ENCODE results near the gene WDR82. TPM values are rescaled to one million over a fixed set of nuclear protein-coding genes. Genes with fewer than 3 reads are reported as not detected.
A peak's percentile ranks its signal among the peaks of the same experiment; 100 is the strongest.

WDR82 gene
- total RNA-seq, 1 donor from 2014 or later = 96.8 TPM

GRCh38 chr3:52254608-52255007 is 23.8 kb downstream of the WDR82 start:
- no peak for DNase-seq (ENCODE audit: extremely low spot score, unreplicated experiment)
- Mint-ChIP-seq H3K4me3 (no peak overlapping the region), H3K27ac (no peak overlapping the region), H3K36me3 (peaks cover 41% of the 10 kb centered on the region), H3K27me3 (no peaks in the 10 kb centered on the region), H3K4me1 (ENCODE audit: unreplicated experiment) (peaks cover 4% of the 10 kb centered on the region), H3K9me3 (no peaks in the 10 kb centered on the region)
- TF ChIP-seq CTCF (conservative IDR thresholded peaks at IDR 0.05) = no peak

- DNase-seq (ENCODE audit: extremely low spot score, unreplicated experiment) = no peak
- no peaks in the 10 kb centered on the region for H3K9me3 Mint-ChIP-seq
- peaks cover 4% of the 10 kb centered on the region for H3K4me1 Mint-ChIP-seq (ENCODE audit: unreplicated experiment)
- TF ChIP-seq CTCF (conservative IDR thresholded peaks at IDR 0.05) = no peak
- no peaks in the 10 kb centered on the region for H3K27me3 Mint-ChIP-seq
- peak overlapping the region; percentile 17 for H3K4me3 Mint-ChIP-seq
- H3K27ac Mint-ChIP-seq = peak overlapping the region; percentile 86
- H3K36me3 Mint-ChIP-seq = peaks cover 34% of the 10 kb centered on the region
These were observed 24.8 kb downstream of the WDR82 start for GRCh38 chr3:52253314-52254304.

GRCh38 chr3:52250122-52250521 is 28.3 kb downstream of the WDR82 start:
- peaks cover 4% of the 10 kb centered on the region for H3K4me1 Mint-ChIP-seq (ENCODE audit: unreplicated experiment)
- H3K27me3 Mint-ChIP-seq = peaks cover 5% of the 10 kb centered on the region
- no peak for DNase-seq (ENCODE audit: extremely low spot score, unreplicated experiment)
- no peaks in the 10 kb centered on the region for H3K9me3 Mint-ChIP-seq
- H3K4me3 Mint-ChIP-seq = no peak overlapping the region
- peak overlapping the region; percentile 65 for H3K27ac Mint-ChIP-seq
- no peak for TF ChIP-seq CTCF (conservative IDR thresholded peaks at IDR 0.05)
- H3K36me3 Mint-ChIP-seq = peaks cover 15% of the 10 kb centered on the region

- no peak overlapping the region for H3K4me3 Mint-ChIP-seq
- H3K27me3 Mint-ChIP-seq = peaks cover 8% of the 10 kb centered on the region
- peaks cover 15% of the 10 kb centered on the region for H3K36me3 Mint-ChIP-seq
- H3K9me3 Mint-ChIP-seq = no peaks in the 10 kb centered on the region
- no peak for TF ChIP-seq CTCF (conservative IDR thresholded peaks at IDR 0.05)
- peaks cover 4% of the 10 kb centered on the region for H3K4me1 Mint-ChIP-seq (ENCODE audit: unreplicated experiment)
- peak overlapping the region; percentile 65 for H3K27ac Mint-ChIP-seq
- no peak for DNase-seq (ENCODE audit: extremely low spot score, unreplicated experiment)
These were observed 28.8 kb downstream of the WDR82 start for GRCh38 chr3:52249683-52250082.

GRCh38 chr3:52248816-52249547 is 29.5 kb downstream of the WDR82 start:
- H3K9me3 Mint-ChIP-seq = no peaks in the 10 kb centered on the region
- DNase-seq (ENCODE audit: extremely low spot score, unreplicated experiment) = no peak
- no peak overlapping the region for H3K27ac Mint-ChIP-seq
- peaks cover 4% of the 10 kb centered on the region for H3K4me1 Mint-ChIP-seq (ENCODE audit: unreplicated experiment)
- H3K27me3 Mint-ChIP-seq = peaks cover 8% of the 10 kb centered on the region
- peak overlapping the region; percentile 20 for H3K4me3 Mint-ChIP-seq
- TF ChIP-seq CTCF (conservative IDR thresholded peaks at IDR 0.05) = no peak
- peaks cover 11% of the 10 kb centered on the region for H3K36me3 Mint-ChIP-seq

Data from type B pancreatic cell (in vitro differentiated cells).